Measurements from ENCODE around the gene SPRED2. TPM values are rescaled to one million over a fixed set of nuclear protein-coding genes. Genes with fewer than 3 reads are reported as not detected.
"Not testable (repeated sequence)": the region's sequence is repeated elsewhere in the genome, so short reads cannot be mapped to it uniquely, and the experiment has no call there.

The SPRED2 gene
- polyA plus RNA-seq, 1 donor = 27.9 TPM

GRCh38 chr2:65343386-65343785 lies 89.0 kb downstream of the SPRED2 start:
- DNase-seq (ENCODE audit: low read depth) = no peak

GRCh38 chr2:65340898-65341681 lies 91.3 kb downstream of the SPRED2 start:
- DNase-seq (ENCODE audit: low read depth) = no peak

GRCh38 chr2:65339648-65340047 lies 92.8 kb downstream of the SPRED2 start:
- DNase-seq (ENCODE audit: low read depth) = no peak

GRCh38 chr2:65338830-65339495 lies 93.4 kb downstream of the SPRED2 start:
- DNase-seq (ENCODE audit: low read depth) = not testable (repeated sequence)

GRCh38 chr2:65337915-65338314 lies 94.5 kb downstream of the SPRED2 start:
- DNase-seq (ENCODE audit: low read depth) = not testable (repeated sequence)

GRCh38 chr2:65334714-65335113 lies 97.7 kb downstream of the SPRED2 start:
- no peak for DNase-seq (ENCODE audit: low read depth)

GRCh38 chr2:65331336-65332025 lies 100.9 kb downstream of the SPRED2 start:
- DNase-seq (ENCODE audit: low read depth) = no peak

GRCh38 chr2:65329525-65329924 lies 102.9 kb downstream of the SPRED2 start:
- no peak for DNase-seq (ENCODE audit: low read depth)

- no peak for DNase-seq (ENCODE audit: low read depth)
These were observed 106.1 kb downstream of the SPRED2 start for GRCh38 chr2:65326276-65326675.

- no peak for DNase-seq (ENCODE audit: low read depth)
These were observed 107.3 kb downstream of the SPRED2 start for GRCh38 chr2:65325066-65325465.

GRCh38 chr2:65320946-65321345 lies 111.5 kb downstream of the SPRED2 start:
- no peak for DNase-seq (ENCODE audit: low read depth)

GRCh38 chr2:65320042-65320725 lies 112.2 kb downstream of the SPRED2 start:
- no peak for DNase-seq (ENCODE audit: low read depth)

- no peak for DNase-seq (ENCODE audit: low read depth)
These were observed 112.7 kb downstream of the SPRED2 start for GRCh38 chr2:65319674-65320041.

GRCh38 chr2:65319072-65319673 lies 113.2 kb downstream of the SPRED2 start:
- no peak for DNase-seq (ENCODE audit: low read depth)

GRCh38 chr2:65317841-65318240 lies 114.6 kb downstream of the SPRED2 start:
- DNase-seq (ENCODE audit: low read depth) = no peak

- DNase-seq (ENCODE audit: low read depth) = not testable (repeated sequence)
These were observed 115.0 kb downstream of the SPRED2 start for GRCh38 chr2:65317351-65317750.

- DNase-seq (ENCODE audit: low read depth) = peak; percentile 58
These were observed 116.3 kb downstream of the SPRED2 start for GRCh38 chr2:65316072-65316471.

GRCh38 chr2:65314801-65315441 lies 117.5 kb downstream of the SPRED2 start:
- no peak for DNase-seq (ENCODE audit: low read depth)

GRCh38 chr2:65313954-65314256 lies 118.5 kb downstream of the SPRED2 start:
- DNase-seq (ENCODE audit: low read depth) = no peak

GRCh38 chr2:65313126-65313953 lies 119.1 kb downstream of the SPRED2 start:
- DNase-seq (ENCODE audit: low read depth) = no peak

All from forelimb muscle (tissue), 1 donor.